Peyer's patch (tissue), 4 donors: Measurements from ENCODE around the gene LRRN3.

ENCODE experiments used
- CTCF ChIP-seq, 6 experiments: fragments of 450-650 bp in 4 of 6; fragments of 200-600 bp in 2 of 6; sonication (generic) in 1 of 6; IDR thresholded peaks; one replicate each; pipeline ENCODE4 v1.5.1; 2017 to 2019; ENCODE audit warnings: antibody characterized with exemption in 6 of 6, mild to moderate bottlenecking in 3 of 6, moderate library complexity in 1 of 6
- POLR2A ChIP-seq, 2 donors: fragments of 450-650 bp; IDR thresholded peaks; one replicate each; pipeline ENCODE4 v1.5.1; 2017; ENCODE audit warnings: antibody characterized with exemption in 2 of 2, mild to moderate bottlenecking in 2 of 2, moderate library complexity in 2 of 2

- TF ChIP-seq CTCF (IDR thresholded peaks at IDR 0.05) (no peak), POLR2A (IDR thresholded peaks at IDR 0.05) (no peak)
These were observed 13.9 kb upstream of the LRRN3 start for GRCh38 chr7:111077001-111077400.
